GM21360 (cell line): ENCODE measurements around the gene TAF12.
"Not testable (repeated sequence)": the region's sequence is repeated elsewhere in the genome, so short reads cannot be mapped to it uniquely, and the experiment has no call there.

Source experiments
- ATAC-seq: cut with Tn5 transposase; IDR thresholded peaks from one replicate; pipeline ENCODE4 v1.9.1; 2021; ENCODE audit warnings: mild to moderate bottlenecking, moderate library complexity; ENCODE audit not compliant: unreplicated experiment

Gene TAF12

DNA sequence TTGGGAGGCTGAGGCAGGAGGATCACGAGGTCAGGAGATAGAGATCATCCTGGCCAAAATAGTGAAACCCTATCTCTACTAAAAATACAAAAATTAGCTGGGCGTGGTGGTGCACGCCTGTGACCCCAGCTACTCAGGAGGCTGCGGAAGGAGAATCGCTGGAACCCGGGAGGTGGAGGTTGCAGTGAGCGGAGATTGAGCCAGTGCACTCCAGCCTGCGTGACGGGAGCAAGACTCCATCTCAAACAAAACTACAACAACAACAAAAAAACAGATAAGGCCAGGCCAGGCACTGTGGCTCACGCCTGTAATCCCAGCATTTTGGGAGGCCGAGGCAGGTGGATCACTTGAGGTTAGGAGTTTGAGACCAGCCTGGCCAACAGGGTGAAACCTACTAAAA lies 2.5 kb upstream of the TAF12 start:
- ATAC-seq = not testable (repeated sequence)

DNA sequence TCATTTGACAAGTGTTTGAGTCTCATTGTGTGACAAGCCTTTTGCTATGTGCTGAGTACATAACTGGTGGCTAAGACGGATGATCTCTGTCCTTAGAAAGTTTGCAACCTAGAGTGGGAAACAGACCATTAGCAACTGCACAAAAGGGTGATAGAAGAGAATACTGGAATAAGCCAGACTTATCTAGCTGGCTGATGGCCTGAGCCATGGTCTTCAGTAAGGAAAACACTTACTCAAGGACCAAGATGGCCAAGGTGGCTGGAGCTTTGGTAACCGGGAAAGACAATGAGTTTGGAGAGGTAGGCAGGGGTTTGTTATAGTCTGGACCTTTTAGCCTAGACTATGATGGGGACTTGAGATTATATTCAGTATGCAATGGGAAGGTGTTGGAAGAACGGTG lies 1.6 kb upstream of the TAF12 start:
- no peak for ATAC-seq

DNA sequence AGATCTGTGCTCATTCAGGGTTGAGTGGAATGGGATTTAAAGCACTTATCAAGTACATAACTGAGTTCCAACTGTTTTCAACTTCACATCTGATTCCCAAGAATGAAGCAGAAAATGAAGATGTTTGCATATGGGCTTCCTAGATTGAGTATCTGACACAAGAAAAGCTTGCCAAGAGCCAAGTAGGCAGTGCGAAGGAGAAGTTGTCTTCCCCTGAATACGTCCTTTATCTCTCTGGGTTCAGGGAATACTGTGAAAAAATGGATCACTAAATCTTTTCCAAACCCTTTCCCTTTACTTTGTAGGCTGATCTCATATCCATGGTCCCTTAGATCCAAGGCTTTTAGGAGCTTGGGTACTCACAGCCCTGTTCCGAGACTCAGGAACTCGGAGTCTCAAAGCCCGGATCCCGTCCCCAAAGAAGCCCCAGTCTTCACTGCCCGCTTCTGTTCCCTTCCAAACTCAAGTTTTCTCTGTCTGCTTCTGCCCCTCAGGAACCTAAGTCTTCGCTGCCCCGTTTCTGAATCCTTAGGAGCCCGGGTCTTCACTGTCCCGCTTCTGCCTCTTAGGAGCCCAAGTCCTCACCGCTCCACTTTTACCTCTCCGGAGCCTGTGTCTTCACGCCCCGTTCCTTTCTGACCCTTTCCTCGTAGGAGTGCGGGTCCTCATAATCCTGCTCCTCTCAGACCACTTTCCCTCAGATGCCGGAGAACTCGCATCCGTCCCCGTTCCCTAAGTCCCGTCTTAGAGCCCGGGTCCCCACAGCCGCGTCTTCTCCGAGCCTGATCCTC lies 616 bp downstream of the TAF12 start:
- no peak for ATAC-seq

DNA sequence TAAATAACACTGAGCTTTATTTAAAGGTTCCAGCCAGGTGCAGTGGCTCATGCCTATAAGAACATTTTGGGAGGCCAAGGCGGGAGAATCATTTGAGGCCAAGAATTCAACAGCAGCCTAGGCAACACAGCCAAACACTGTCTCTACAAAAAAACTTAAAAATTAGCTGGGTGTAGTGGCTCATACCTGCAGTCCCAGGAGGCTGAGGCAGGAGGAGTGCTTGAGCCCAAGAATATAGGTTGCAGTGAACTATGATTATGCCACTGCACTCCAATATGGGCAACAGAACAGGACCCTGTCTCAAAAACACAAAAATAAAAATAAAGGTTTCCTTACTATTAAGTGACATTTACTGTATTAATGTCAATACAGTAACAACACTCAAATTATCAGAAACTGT lies 2.1 kb downstream of the TAF12 start:
- ATAC-seq = no peak

DNA sequence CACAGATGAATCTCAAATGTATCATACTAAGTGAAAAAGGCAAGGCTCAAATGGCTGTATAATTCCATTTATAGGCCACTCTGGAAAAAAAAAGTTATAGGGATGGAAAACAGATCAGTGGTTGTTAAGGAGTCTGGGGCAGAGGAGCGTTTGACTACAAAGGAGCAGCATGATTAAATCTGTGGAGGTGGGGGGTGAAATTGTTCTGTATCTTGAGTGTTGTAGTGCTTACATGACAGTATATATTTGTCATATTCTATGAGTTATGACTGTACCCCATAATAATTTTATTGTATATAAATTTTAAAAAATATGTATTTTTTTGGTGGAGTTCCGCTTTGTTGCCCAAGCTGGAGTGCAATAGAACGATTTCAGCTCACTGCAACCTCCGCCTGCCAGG lies 10.3 kb downstream of the TAF12 start:
- no peak for ATAC-seq

DNA sequence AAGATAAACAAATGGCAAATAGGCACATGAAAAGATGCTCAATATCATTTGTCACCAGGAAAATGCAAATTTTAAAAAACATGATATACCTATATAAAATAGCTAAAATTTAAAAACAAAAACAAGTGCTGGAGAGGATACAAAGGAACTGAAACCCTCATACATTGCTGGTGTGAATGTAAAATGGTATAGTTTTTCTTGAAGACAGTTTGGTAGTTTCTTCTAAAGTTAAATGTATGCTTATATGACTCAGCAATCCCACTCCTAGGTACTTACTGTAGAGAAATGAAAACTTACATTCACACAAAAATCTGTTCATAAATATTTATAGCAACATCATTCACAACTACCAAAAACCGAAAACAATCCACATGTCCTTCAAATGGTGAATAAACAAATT lies 11.2 kb downstream of the TAF12 start:
- ATAC-seq = no peak

DNA sequence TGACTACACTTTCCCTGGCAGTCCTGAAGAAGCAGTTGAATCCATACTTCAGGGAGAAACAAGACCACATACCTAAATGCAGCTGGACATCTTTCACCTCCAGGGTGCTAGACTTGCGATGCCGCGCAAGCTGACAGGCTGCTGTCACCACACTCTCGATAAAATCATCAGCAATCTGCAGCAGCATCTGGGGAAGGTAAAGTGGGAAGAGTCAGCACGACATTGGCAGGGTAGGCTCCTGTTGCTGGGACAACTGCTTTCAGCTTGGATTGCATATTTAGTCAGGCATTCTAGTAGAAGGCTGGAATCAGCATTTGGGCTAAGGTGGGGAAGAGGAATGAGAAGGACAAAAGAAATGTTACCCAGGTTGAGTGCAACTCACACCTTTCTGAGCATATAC lies 29.7 kb downstream of the TAF12 start:
- no peak for ATAC-seq

DNA sequence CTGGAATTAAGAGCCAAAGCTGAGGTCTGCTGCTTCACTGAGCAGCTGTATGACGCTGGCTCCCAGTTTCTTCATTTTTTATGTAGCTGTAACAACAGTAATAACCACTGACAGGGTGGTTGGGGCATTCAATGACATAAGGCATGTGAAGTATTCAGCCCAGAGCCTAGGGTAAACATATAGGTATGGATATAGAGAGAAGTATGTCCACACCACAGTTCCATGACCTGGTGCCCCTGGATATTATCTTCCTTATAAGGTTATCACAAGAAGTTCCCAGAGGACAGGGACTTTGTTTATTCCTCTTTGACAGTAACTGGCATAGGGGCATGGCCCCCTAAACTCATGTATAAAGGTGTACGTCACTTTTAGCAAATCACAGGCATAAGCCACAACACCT lies 36.1 kb downstream of the TAF12 start:
- ATAC-seq = no peak

DNA sequence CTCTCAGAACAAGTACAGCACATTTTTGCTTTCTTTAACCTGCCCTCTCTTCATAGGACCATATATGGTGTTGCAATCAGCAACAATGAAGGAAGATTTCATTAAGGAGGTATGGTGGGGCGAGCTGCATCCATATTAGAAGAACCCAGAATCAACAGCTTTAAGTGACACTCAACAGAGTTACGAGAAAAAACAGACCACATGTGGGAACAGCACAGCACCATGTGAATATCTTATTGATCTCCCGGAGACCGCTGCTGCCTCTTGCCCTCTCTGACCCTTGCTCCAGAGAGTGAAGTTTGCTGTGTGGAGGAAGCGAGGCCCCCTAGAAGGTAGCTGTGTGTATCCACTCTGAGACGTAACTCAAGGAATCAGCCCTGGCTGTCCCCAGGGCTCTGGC lies 37.9 kb downstream of the TAF12 start:
- no peak for ATAC-seq

DNA sequence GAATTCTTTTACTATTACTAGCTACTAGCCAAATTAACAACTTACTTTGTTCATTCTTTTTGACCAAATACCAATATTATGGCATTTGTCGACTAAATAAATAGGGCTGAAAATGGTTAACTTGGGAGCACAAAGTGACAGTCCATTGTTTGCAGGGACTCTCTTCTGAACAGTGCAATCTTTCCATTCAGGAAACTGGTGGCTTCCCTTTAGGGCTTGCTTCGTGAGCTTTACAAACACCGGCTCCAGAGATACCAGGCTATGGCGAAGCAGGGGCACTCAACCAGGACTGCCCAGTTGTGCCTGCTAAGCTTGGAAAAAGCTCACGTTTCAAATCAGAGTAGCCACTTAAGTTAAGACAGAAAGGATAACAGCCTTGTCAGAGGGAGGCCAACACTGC lies 38.5 kb downstream of the TAF12 start:
- ATAC-seq = no peak

DNA sequence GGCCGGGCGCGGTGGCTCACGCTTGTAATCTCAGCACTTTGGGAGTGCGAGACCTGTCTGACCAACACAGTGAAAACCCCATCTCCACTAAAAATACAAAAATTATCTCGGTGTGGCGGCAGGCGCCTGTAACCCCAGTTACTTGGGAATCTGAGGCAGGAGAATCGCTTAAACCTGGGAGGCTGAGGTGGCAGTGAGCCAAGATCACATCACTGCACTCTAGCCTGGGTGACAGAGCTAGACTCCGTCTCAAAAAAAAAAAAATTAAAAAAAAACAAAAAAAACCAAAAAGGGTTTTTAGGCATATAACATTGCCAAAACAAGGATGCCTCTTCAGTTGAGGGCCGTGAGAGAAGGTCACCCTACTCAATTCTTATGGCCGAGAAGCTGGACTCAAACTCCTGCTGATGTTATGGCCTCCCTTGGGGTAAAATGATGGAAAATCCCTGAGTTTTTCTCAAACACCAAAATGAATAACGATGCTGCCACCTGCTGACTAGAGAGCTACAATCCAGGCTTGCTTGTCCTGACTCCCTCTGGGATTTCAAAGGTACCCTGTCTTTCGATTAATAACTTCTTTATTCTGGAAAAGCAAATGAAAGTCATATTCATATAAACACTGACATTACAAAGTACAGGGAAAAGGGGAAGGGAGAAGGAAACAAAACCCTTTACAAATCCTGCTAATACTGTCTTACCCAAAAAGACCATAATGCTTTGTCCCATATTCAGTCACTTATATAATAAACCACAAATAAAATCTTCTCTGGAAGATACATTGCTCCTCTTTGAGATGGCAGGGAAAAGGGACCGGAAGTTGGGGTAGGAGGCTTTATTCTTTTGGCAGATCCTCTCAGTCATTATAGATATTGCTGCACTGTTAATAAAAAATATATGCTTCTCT lies 40.1 kb downstream of the TAF12 start:
- no peak for ATAC-seq

DNA sequence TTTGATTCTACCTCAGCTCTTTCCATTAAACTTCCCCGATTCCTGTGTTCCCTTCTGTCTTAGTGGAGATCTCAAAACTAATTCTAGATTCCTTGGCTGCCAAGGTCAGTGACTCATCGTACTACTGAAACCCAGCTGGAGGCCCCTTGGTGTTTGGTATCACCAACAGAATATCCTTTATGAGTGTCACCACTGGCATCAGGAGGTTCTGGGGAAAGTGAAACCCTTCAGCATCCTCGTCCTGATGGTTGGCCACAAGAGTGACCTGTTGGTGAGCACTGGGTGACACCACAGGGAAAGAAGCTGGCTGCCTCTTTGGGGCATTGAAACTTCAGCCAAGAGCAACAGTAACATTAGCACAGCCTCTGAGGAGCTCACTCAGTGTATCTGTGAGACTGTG lies 41.2 kb downstream of the TAF12 start:
- ATAC-seq = no peak

DNA sequence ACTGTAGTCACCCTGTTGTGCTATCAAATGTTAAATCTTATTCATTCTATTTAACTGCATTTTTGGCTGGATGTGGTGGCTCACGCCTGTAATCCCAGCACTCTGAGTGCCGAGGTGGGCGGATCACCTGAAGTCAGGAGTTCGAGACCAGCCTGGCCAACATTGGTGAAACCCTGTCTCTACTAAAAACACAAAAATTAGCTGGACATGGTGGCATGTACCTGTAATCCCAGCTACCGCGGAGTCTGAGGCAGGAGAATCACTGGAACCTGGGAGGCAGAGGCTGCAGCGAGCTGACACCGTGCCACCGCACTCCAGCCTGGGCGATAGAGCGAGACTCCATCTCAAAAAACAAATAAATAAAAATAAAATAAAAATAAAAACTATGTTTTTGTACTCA lies 46.6 kb downstream of the TAF12 start:
- ATAC-seq = not testable (repeated sequence)

DNA sequence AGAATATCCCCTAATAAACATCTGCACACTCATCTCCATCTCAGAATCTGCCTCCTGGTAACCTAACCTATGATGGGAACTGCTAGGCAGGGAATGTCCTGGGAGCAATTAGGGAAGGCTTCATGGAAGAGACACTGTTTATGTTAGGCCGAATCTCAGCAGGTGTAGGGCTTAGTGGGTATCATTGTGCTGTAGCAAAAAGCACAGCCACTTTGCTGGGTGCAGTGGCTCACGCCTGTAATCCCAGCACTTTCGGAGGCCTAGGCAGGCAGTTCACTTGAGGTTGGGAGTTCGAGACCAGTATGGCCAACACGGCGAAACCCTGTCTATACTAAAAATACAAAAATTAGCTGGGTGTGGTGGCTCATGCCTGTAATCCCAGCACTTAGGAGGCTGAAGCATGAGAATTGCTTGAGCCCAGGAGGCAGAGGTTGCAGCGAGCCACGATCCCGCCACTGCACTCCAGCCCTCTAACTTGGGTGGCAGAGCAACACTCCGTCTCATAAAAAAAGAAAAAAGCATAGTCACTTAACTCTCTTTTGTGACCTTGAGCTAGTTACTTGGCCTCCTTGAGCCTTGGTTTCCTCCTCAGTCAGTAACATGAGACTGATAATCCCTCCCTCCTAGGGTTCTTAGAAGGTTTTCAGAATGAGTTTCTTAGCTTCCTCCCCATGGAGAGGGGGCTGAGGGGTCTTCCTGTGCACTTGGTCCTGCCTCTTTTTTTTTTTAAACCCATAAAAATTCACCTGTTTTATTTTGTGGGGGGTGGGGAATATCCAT lies 47.3 kb downstream of the TAF12 start:
- no peak for ATAC-seq

DNA sequence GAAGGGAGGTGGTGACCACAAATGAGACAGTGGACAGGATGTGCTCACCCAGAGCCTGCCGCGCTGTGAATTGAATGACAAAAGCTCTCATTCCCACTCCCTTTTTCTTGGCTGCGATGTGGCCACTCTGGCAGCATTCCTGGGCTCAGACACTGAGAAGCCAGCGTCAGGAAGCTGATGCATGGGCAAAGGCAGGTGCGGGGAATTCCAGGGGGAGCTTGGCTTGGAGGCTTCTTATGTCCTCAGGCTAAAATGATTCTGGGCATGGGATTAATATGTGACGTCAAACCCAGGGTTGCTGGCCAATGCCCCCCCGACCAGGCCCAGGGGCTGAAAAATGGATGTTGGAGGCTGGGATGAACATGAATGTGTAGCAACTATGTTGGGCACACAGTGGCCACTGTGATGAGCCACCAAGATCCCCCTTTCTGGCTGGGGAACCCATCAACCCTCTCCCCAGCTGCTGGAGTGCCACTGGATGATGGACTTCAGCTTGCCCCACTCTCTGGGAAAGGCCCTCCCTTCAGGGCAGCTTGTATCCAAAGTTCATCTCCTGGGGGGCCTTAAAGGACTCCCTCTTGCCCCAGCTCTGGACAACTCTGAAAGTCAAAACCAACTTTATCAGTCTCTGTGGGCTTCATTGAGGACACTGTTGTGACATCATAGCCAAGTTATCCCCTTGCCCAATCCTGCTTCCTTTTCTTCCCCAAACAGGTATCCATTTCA lies 48.0 kb downstream of the TAF12 start:
- ATAC-seq = not testable (repeated sequence)

DNA sequence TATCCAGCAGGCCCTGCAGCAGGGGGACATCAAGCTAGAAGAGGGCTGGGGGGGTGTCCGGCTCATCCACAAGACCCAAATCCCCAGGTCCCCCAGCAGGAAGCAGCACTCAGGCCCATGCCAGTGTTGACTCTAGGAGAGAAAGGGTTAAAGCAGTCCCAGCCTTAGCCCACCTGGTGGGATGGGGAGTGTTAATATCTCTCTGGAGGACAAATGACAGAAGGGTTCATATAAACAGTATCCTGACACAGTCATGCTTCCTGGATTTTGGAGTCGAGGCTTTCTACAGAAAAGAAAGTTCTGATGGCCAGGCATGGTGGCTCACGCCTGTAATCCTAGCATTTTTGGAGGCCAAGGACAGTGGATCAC lies 48.9 kb downstream of the TAF12 start:
- not testable (repeated sequence) for ATAC-seq

DNA sequence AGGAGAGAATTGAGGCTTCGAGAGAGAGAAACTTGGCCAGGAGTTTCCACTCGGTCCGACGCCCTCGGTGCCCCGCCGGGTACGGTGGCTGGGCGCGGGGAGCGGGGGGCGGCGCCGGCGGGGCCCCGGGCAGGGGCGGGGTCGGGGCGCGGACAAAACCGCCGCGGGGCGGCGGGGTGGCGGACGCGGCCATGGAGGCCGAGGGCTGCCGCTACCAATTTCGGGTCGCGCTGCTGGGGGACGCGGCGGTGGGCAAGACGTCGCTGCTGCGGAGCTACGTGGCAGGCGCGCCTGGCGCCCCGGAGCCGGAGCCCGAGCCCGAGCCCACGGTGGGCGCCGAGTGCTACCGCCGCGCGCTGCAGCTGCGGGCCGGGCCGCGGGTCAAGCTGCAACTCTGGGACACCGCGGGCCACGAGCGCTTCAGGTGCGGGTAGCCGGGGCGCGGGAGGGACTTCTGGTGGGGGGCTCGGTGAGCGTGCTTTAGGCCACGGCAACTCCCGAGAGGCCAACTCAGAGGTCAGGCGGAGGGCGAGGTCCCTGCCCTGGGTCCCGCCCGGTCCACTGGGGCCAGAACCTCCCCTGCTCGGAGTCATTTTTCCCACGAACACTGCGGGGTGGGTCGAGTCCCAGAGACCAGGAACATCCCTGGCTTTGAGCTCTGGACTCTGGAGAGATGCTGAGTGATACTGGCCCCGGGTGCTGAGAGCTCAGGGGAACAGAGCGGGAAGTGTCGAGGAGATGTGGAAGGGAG lies 50.4 kb downstream of the TAF12 start:
- ATAC-seq = no peak

DNA sequence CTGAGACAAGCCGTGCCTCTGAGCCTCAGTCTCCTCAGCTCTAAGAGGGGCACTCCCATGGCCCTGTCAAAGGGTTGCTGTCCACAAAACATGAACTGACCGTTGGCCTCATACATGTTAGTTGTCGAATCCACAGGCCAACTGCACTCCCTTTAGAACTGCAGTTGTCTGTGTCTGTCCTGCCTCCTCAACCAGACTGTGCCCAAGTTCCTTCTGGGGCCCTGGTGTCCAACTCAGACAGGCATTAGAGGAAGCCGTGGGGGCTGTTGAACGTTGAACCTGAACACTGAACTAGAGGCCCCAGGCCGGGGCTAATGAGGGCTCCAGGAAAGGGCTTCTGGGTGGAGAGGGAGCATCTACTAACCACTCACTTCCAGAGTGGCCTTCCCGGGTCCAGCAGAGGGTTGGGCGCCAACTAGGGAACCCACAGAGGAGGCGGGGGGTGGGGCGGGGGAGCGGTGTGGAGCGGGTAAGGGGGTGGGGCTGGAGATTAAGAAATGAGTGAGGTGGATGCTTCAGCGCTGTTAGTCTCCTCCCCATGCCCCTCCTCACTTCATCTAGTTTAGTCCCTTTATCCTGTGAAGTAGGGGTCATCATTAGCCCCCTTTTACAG lies 51.1 kb downstream of the TAF12 start, which contains the start of gene RAB42:
Gene RAB42, plus strand, starts transcription at position 558 of the 613 bp plus-strand sequence. CDS start 247 bp downstream, outside the sequence.
- ATAC-seq = no peak

DNA sequence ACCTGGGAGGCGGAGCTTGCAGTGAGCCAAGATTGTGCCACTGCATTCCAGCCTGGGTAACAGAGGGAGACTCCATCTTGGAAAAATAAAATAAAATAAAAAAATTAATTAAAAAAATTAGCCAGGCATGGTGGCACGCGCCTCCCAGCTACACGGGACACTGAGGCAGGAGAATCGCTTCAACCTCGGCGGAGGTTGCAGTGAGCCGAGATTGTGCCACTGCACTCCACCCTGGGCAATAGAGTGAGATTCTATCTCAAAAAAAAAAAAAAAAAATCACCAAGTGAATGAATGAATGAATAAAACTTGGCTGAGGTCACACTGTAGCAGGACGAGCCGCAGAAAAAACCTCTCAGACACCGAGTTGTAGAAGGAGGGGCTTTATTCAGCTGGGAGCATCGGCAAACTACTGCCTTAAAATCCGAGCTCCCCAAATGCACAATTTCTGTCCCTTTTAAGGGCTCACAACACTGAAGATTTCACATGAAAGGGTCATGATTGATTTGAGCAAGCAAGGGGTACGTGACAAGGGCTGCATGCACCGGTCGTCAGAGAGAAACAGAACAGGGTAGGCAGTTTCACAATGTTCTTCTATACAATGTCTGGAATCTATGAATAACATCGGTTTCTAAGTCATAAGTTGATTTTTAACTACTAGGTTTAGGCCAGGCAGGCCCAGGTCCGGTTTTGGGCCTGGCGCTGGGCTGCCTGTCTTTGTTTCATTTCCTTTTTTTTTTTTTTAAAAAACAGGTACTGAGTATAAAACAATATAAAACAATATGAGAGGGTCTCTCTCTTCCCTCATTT lies 56.1 kb downstream of the TAF12 start:
- not testable (repeated sequence) for ATAC-seq
